ENCODE data around the gene THUMPD3.

THUMPD3 gene

GRCh38 chr3:9342696-9343095, 20.2 kb upstream of the THUMPD3 start:
- ATAC-seq, result no peak
- no peak for TF ChIP-seq OSR1 (CRISPR knock-in tag; IDR thresholded peaks at IDR 0.05)
- TF ChIP-seq ARNTL (CRISPR knock-in tag; IDR thresholded peaks at IDR 0.05; ENCODE audit: borderline replicate concordance, low read depth), result no peak

DNA sequence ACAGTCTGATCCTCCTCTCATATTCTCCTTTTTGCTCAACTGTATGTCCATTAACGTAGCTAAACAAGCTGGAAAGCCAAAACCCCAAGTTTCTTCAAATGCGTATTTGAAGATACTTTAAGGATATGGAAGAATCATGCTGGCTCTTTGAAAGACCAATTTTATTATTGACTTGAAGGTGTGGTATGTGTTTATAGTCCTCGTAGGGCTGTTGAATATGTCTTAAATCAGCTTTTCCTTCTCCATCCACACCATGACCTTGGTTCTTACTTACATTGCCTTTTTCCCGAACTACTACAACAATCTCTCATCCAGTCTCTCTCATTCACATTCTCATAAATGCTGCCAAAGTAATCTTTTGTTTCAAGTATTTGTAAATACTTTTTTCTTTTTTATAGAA, 19.7 kb upstream of the THUMPD3 start:
- ATAC-seq, result no peak
- no peak for TF ChIP-seq ZNF70 (CRISPR knock-in tag; IDR thresholded peaks at IDR 0.05)
- TF ChIP-seq OSR1 (CRISPR knock-in tag; IDR thresholded peaks at IDR 0.05), result no peak
- TF ChIP-seq ISL1 (CRISPR knock-in tag; IDR thresholded peaks at IDR 0.05), result no peak
- no peak for TF ChIP-seq ARNTL (CRISPR knock-in tag; IDR thresholded peaks at IDR 0.05; ENCODE audit: borderline replicate concordance, low read depth)
- TF ChIP-seq GLIS3 (CRISPR knock-in tag; IDR thresholded peaks at IDR 0.05), result no peak
- no peak for TF ChIP-seq BACH2 (CRISPR knock-in tag; IDR thresholded peaks at IDR 0.05; ENCODE audit: borderline replicate concordance)
- TF ChIP-seq PATZ1 (CRISPR knock-in tag; IDR thresholded peaks at IDR 0.05; ENCODE audit: borderline replicate concordance), result no peak
- TF ChIP-seq PPARA (CRISPR knock-in tag; IDR thresholded peaks at IDR 0.05; ENCODE audit: borderline replicate concordance), result no peak
- TF ChIP-seq ZC3H10 (CRISPR knock-in tag; IDR thresholded peaks at IDR 0.05), result no peak
- TF ChIP-seq, protein P1, sequence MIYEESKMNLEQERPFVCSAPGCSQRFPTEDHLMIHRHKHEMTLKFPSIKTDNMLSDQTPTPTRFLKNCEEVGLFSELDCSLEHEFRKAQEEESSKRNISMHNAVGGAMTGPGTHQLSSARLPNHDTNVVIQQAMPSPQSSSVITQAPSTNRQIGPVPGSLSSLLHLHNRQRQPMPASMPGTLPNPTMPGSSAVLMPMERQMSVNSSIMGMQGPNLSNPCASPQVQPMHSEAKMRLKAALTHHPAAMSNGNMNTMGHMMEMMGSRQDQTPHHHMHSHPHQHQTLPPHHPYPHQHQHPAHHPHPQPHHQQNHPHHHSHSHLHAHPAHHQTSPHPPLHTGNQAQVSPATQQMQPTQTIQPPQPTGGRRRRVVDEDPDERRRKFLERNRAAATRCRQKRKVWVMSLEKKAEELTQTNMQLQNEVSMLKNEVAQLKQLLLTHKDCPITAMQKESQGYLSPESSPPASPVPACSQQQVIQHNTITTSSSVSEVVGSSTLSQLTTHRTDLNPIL (CRISPR knock-in tag; IDR thresholded peaks at IDR 0.05; ENCODE audit: low read depth), result no peak
- no peak for TF ChIP-seq TOX (CRISPR knock-in tag; IDR thresholded peaks at IDR 0.05; ENCODE audit: borderline replicate concordance)
- TF ChIP-seq ZFP3 (CRISPR knock-in tag; IDR thresholded peaks at IDR 0.05), result no peak

DNA sequence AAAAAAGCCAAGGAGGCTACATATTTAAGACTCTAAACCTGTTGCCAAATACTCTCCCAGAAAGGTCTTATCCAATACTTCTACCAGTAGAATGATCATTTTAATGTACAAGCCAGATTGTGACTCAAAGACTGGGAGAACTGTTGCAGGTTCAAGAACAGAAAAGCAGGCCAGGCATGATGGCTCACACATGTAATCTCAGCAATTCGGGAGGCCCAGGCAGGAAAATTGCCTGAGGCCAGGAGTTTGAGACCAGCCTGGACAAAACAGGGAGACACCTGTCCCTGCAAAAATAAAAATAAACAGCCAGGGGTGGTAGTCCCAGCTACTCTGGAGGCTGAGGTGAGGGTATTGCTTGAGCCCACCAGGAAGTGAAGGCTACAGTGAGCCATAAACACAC, 17.8 kb upstream of the THUMPD3 start:
- ATAC-seq, result no peak
- TF ChIP-seq PPARA (CRISPR knock-in tag; IDR thresholded peaks at IDR 0.05; ENCODE audit: borderline replicate concordance), result no peak
- no peak for TF ChIP-seq CSRNP3 (CRISPR knock-in tag; IDR thresholded peaks at IDR 0.05)
- TF ChIP-seq ZFP30 (CRISPR knock-in tag; IDR thresholded peaks at IDR 0.05), result no peak
- TF ChIP-seq, protein P2, sequence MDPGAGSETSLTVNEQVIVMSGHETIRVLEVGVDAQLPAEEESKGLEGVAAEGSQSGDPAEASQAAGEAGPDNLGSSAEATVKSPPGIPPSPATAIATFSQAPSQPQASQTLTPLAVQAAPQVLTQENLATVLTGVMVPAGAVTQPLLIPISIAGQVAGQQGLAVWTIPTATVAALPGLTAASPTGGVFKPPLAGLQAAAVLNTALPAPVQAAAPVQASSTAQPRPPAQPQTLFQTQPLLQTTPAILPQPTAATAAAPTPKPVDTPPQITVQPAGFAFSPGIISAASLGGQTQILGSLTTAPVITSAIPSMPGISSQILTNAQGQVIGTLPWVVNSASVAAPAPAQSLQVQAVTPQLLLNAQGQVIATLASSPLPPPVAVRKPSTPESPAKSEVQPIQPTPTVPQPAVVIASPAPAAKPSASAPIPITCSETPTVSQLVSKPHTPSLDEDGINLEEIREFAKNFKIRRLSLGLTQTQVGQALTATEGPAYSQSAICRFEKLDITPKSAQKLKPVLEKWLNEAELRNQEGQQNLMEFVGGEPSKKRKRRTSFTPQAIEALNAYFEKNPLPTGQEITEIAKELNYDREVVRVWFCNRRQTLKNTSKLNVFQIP (CRISPR knock-in tag; IDR thresholded peaks at IDR 0.05; ENCODE audit: borderline replicate concordance, low read depth), result no peak
- TF ChIP-seq ZNF70 (CRISPR knock-in tag; IDR thresholded peaks at IDR 0.05), result no peak
- no peak for TF ChIP-seq BACH2 (CRISPR knock-in tag; IDR thresholded peaks at IDR 0.05; ENCODE audit: borderline replicate concordance)
- TF ChIP-seq TOX (CRISPR knock-in tag; IDR thresholded peaks at IDR 0.05; ENCODE audit: borderline replicate concordance), result no peak
- TF ChIP-seq ESRRG (CRISPR knock-in tag; IDR thresholded peaks at IDR 0.05), result no peak
- TF ChIP-seq OSR1 (CRISPR knock-in tag; IDR thresholded peaks at IDR 0.05), result no peak
- no peak for TF ChIP-seq ARNTL (CRISPR knock-in tag; IDR thresholded peaks at IDR 0.05; ENCODE audit: borderline replicate concordance, low read depth)
- TF ChIP-seq SNAI2 (CRISPR knock-in tag; IDR thresholded peaks at IDR 0.05), result no peak
- TF ChIP-seq ISL1 (CRISPR knock-in tag; IDR thresholded peaks at IDR 0.05), result no peak
- TF ChIP-seq ZFP3 (CRISPR knock-in tag; IDR thresholded peaks at IDR 0.05), result no peak
- TF ChIP-seq ZNF565 (CRISPR knock-in tag; conservative IDR thresholded peaks at IDR 0.05; ENCODE audit: low read depth), result no peak
- TF ChIP-seq CSDC2 (CRISPR knock-in tag; IDR thresholded peaks at IDR 0.05), result no peak

GRCh38 chr3:9346141-9346540, 16.7 kb upstream of the THUMPD3 start:
- TF ChIP-seq ARNTL (CRISPR knock-in tag; IDR thresholded peaks at IDR 0.05; ENCODE audit: borderline replicate concordance, low read depth) (no peak), ZNF70 (CRISPR knock-in tag; IDR thresholded peaks at IDR 0.05) (no peak), TCF4 (CRISPR knock-in tag; IDR thresholded peaks at IDR 0.05; ENCODE audit: borderline replicate concordance) (no peak), ZFP30 (CRISPR knock-in tag; IDR thresholded peaks at IDR 0.05) (no peak), ZNF8 (CRISPR knock-in tag; IDR thresholded peaks at IDR 0.05) (no peak), CSRNP3 (CRISPR knock-in tag; IDR thresholded peaks at IDR 0.05) (no peak)
- ATAC-seq, result no peak
